H1 (cell line): ENCODE measurements around the gene PDZD2. TPM values are rescaled to one million over a fixed set of nuclear protein-coding genes. Genes with fewer than 3 reads are reported as not detected.

Experiments used
- CTCF ChIA-PET: fragments of 300-600 bp; sonication (Branson Sonifier 250); formaldehyde crosslinking; loops from one replicate; lab custom pipeline; 2021; ENCODE audit not compliant: partially characterized antibody; lab: Charles Lee
- POLR2A ChIA-PET: fragments of 300-600 bp; sonication (Branson Sonifier 250); formaldehyde crosslinking; loops from one replicate; lab custom pipeline; 2021; ENCODE audit warnings: inconsistent platforms; ENCODE audit not compliant: partially characterized antibody; lab: Charles Lee
- DNase-seq, 2 experiments: peaks; one replicate each; pipeline versions ENCODE4 v3.0.0 to v3.0.0-alpha.2; 2010 to 2022; ENCODE audit warnings: low spot score in 2 of 2, low read depth in 1 of 2, mixed read lengths in 1 of 2
- FAIRE-seq: peaks from 2 replicates; lab custom pipeline; 2011; peaks lifted over from hg19 to GRCh38; lab: Jason Lieb, UNC
- H2AFZ ChIP-seq: 2 replicates; pipeline ENCODE4 v1.8.1; 2012; ENCODE audit warnings: low read length, inconsistent platforms
- H2AK5ac ChIP-seq: 2 replicates; pipeline ENCODE4 v1.6.1; 2013; ENCODE audit warnings: low read depth, low read length
- H2BK120ac ChIP-seq: replicated peaks from 2 replicates; pipeline ENCODE3; 2013; ENCODE audit warnings: low read depth, low read length, inconsistent platforms
- H2BK12ac ChIP-seq: 2 replicates; pipeline ENCODE4 v1.6.1; 2013; ENCODE audit warnings: low read depth, low read length
- H2BK15ac ChIP-seq: 2 replicates; pipeline ENCODE4 v1.6.1; 2013; ENCODE audit warnings: low read length
- H2BK20ac ChIP-seq: 2 replicates; pipeline ENCODE4 v1.6.1; 2013; ENCODE audit warnings: low read length
- H2BK5ac ChIP-seq: 2 replicates; pipeline ENCODE4 v1.6.1; 2013; ENCODE audit warnings: low read depth, low read length
- H3K14ac ChIP-seq: 2 replicates; pipeline ENCODE4 v1.6.1; 2013; ENCODE audit warnings: inconsistent platforms; ENCODE audit not compliant: insufficient read length
- H3K18ac ChIP-seq: 2 replicates; pipeline ENCODE4 v1.6.1; 2013; ENCODE audit warnings: low read length; ENCODE audit errors: extremely low read depth
- H3K23ac ChIP-seq: 2 replicates; pipeline ENCODE4 v1.6.1; 2013; ENCODE audit warnings: inconsistent platforms; ENCODE audit not compliant: insufficient read length
- H3K23me2 ChIP-seq: 2 replicates; pipeline ENCODE4 v1.6.1; 2013; ENCODE audit warnings: low read depth, low read length
- H3K27ac ChIP-seq: 2 replicates; pipeline ENCODE4 v1.6.1; 2011; ENCODE audit warnings: low read depth, low read length, inconsistent platforms
- H3K27me3 ChIP-seq, 4 experiments: replicated peaks in 1 of 4; 1 replicate in 1 of 4; 2 replicates in 3 of 4; pipeline versions ENCODE4 v1.6.1 to v1.8.1; 2011 to 2013; ENCODE audit warnings: low read length in 3 of 4, mild to moderate bottlenecking in 3 of 4, inconsistent platforms in 2 of 4, mixed read lengths in 2 of 4, moderate library complexity in 1 of 4; ENCODE audit not compliant: control insufficient read depth in 3 of 4, insufficient read depth in 3 of 4; ENCODE audit errors: extremely low read depth in 1 of 4
- H3K36me3 ChIP-seq, 4 experiments: 2 replicates each; pipeline versions ENCODE4 v1.6.1 to v1.8.1; 2011 to 2013; ENCODE audit warnings: mild to moderate bottlenecking in 4 of 4, low read length in 3 of 4, moderate library complexity in 2 of 4, control low read depth in 1 of 4, inconsistent platforms in 1 of 4; ENCODE audit not compliant: insufficient read depth in 4 of 4, control insufficient read depth in 2 of 4
- H3K4ac ChIP-seq: replicated peaks from 2 replicates; pipeline ENCODE3; 2013; ENCODE audit warnings: low read length, low read depth, mixed read lengths, inconsistent platforms; ENCODE audit not compliant: insufficient read length
- H3K4me1 ChIP-seq, 4 experiments: replicated peaks in 1 of 4; 1 replicate in 1 of 4; 2 replicates in 3 of 4; pipeline versions ENCODE4 v1.6.1 to v1.8.1; 2011 to 2013; ENCODE audit warnings: low read length in 3 of 4, inconsistent platforms in 2 of 4, mixed read lengths in 1 of 4; ENCODE audit not compliant: insufficient read depth in 4 of 4, control insufficient read depth in 3 of 4
- H3K4me2 ChIP-seq, 2 experiments: 2 replicates each; pipeline versions ENCODE4 v1.6.1 to v1.8.1; 2011 to 2013; ENCODE audit warnings: low read depth in 2 of 2, low read length in 2 of 2, control low read depth in 1 of 2, inconsistent platforms in 1 of 2, mild to moderate bottlenecking in 1 of 2; ENCODE audit not compliant: insufficient read depth in 1 of 2
- H3K4me3 ChIP-seq, 4 experiments: fragments of 200-600, 300-600 bp in 1 of 4; sonication (generic), shearing (Covaris generic), sonication (Bioruptor Twin) in 1 of 4; 2 replicates each; pipeline versions ENCODE4 v1.5.1 to v1.8.1; 2011 to 2016; ENCODE audit warnings: low read length in 4 of 4, low read depth in 3 of 4, control low read depth in 2 of 4, inconsistent platforms in 2 of 4, mild to moderate bottlenecking in 2 of 4, mixed read lengths in 1 of 4, moderate library complexity in 1 of 4; ENCODE audit not compliant: insufficient read depth in 2 of 4; ENCODE audit errors: extremely low read depth in 1 of 4
- H3K56ac ChIP-seq: replicated peaks from 2 replicates; pipeline ENCODE3; 2013; ENCODE audit warnings: low read depth, mild to moderate bottlenecking, mixed read lengths, low read length, inconsistent platforms; ENCODE audit not compliant: insufficient read length
- H3K79me1 ChIP-seq: 2 replicates; pipeline ENCODE4 v1.6.1; 2013; ENCODE audit warnings: low read depth, low read length, control low read depth
- H3K79me2 ChIP-seq, 2 experiments: 2 replicates each; pipeline versions ENCODE4 v1.6.1 to v1.8.1; 2012 to 2013; ENCODE audit warnings: low read length in 2 of 2, mild to moderate bottlenecking in 2 of 2, inconsistent platforms in 1 of 2; ENCODE audit not compliant: insufficient read depth in 2 of 2, control insufficient read depth in 1 of 2
- H3K9ac ChIP-seq, 4 experiments: replicated peaks in 1 of 4; 1 replicate in 1 of 4; 2 replicates in 3 of 4; pipeline versions ENCODE4 v1.6.1 to v1.8.1; 2011 to 2013; ENCODE audit warnings: low read depth in 3 of 4, low read length in 3 of 4, control low read depth in 2 of 4, mild to moderate bottlenecking in 2 of 4, moderate library complexity in 2 of 4, inconsistent platforms in 1 of 4; ENCODE audit errors: extremely low read depth in 1 of 4
- H3K9me3 ChIP-seq, 2 experiments: 2 replicates each; pipeline versions ENCODE4 v1.6.1 to v1.8.1; 2012 to 2013; ENCODE audit warnings: mild to moderate bottlenecking in 2 of 2, moderate library complexity in 2 of 2, control low read depth in 1 of 2, inconsistent platforms in 1 of 2, low read depth in 1 of 2, low read length in 1 of 2, mixed read lengths in 1 of 2; ENCODE audit not compliant: insufficient read depth in 2 of 2
- H4K20me1 ChIP-seq, 2 experiments: replicated peaks in 1 of 2; 2 replicates each; pipeline versions ENCODE3 to v1.8.1; 2011 to 2013; ENCODE audit warnings: inconsistent platforms in 2 of 2, low read length in 2 of 2, mild to moderate bottlenecking in 1 of 2; ENCODE audit not compliant: insufficient read depth in 2 of 2, control insufficient read depth in 1 of 2
- H4K5ac ChIP-seq: 2 replicates; pipeline ENCODE4 v1.6.1; 2013; ENCODE audit warnings: low read length, low read depth, mixed read lengths, inconsistent platforms; ENCODE audit not compliant: insufficient read length
- H4K8ac ChIP-seq: 2 replicates; pipeline ENCODE4 v1.8.0; 2013; ENCODE audit warnings: mild to moderate bottlenecking, moderate library complexity, low read length, inconsistent platforms; ENCODE audit not compliant: insufficient read depth; ENCODE audit errors: extremely low read depth
- H4K91ac ChIP-seq: replicated peaks from 2 replicates; pipeline ENCODE3; 2013; ENCODE audit warnings: low read length, mixed read lengths, inconsistent platforms; ENCODE audit not compliant: insufficient read length
- EP300 ChIP-seq, 2 experiments: IDR thresholded peaks; 1 replicate in 1 of 2; 2 replicates in 1 of 2; pipeline ENCODE4 v1.6.1; 2011 to 2012; ENCODE audit warnings: low read depth in 2 of 2, low read length in 2 of 2, mild to moderate bottlenecking in 2 of 2, borderline replicate concordance in 1 of 2, inconsistent platforms in 1 of 2, moderate library complexity in 1 of 2
- PHF8 ChIP-seq: fragments of 200-600 bp; sonication (generic); conservative IDR thresholded peaks from 2 replicates; pipeline ENCODE4 v1.7.1; 2012; ENCODE audit warnings: low read depth, mild to moderate bottlenecking, inconsistent platforms, low read length, moderate library complexity
- WGBS, 2 experiments: shearing (Covaris generic) in 1 of 2; methylation state at CpG; one replicate each; pipeline versions ENCODE4 v1.1.6 to v1.1.7; 2013 to 2015; ENCODE audit warnings: low lambda C conversion rate in 2 of 2, mixed read lengths in 2 of 2, inconsistent platforms in 1 of 2, low coverage in 1 of 2, missing lambda C conversion rate in 1 of 2; ENCODE audit not compliant: insufficient replicate concordance in 2 of 2, insufficient coverage in 1 of 2, insufficient read length in 1 of 2; ENCODE audit errors: extremely low coverage in 1 of 2, missing lambda C conversion rate in 1 of 2; 5-methylcytosine and 5-hydroxymethylcytosine counted together
- polyA plus RNA-seq, 7 experiments: library from polyadenylated mRNA; depleted of rRNA in 3 of 7; stranded (reverse) in 5 of 7; unstranded in 2 of 7; fragments of >200 nt in 5 of 7; fragments of 200-250 nt in 2 of 7; gene quantifications; 1 replicate in 5 of 7; 2 replicates in 1 of 7; 4 replicates in 1 of 7; pipeline versions ENCODE4 v1.2.1 to v1.2.3, GENCODE V29; 2011 to 2013; ENCODE audit warnings: missing spikeins in 2 of 7, mixed read lengths in 2 of 7
- total RNA-seq: library from RNA; stranded (reverse); fragmentation: NEBNext Ultra II Directional; extraction: Animal tissue kit (Norgen Biotek cat#: 25700); gene quantifications from 2 replicates; pipeline ENCODE4 v1.2.1, GENCODE V29; 2021
- TF ChIP-seq, protein P1 (sequence below), 3 experiments: IDR thresholded peaks; 1 replicate in 2 of 3; 2 replicates in 1 of 3; pipeline versions ENCODE4 v1.5.1 to v1.6.1; 2011; ENCODE audit warnings: low read length in 3 of 3, mild to moderate bottlenecking in 3 of 3, inconsistent platforms in 2 of 3, low read depth in 1 of 3, moderate library complexity in 1 of 3; ENCODE audit not compliant: insufficient read depth in 1 of 3; ENCODE audit errors: control extremely low read depth in 1 of 3

PDZD2 gene
- total and polyA plus RNA-seq, 2 of the 8 experiments (the other 6 are each of a cell fraction or from before 2014, with no cell fraction given): 1.2 to 6.8 TPM

DNA sequence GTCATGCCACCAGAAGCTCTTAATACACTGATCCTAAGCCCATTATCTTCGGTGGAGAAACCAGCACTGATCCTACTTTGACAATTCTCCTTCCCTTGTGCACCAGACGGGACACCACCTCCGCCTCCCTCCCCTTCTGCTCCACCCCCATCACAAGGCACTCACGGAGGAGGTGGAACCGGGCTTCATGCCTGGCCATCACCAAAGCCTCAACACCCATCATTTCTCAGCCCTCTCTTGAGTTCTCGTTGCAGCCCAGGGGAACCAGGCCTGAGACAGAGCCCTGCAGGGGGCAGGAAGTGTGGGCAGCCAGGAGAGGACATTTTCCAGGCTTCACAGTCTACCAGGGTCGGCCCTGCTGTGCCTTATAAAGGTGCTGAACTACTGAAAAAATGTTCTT, 374.7 kb downstream of the PDZD2 start:
- H3K14ac ChIP-seq: no peak overlapping the region
- peak overlapping the region; percentile 20; the same call in 1 of the 2 replicates for H2BK5ac ChIP-seq
- H2BK12ac ChIP-seq: no peak overlapping the region
- H3K79me1 ChIP-seq: no peaks in the 10 kb centered on the region
- no peak overlapping the region for H2AK5ac ChIP-seq
- peak overlapping the region in 1 of 2 experiments; percentile 12; a peak in 1 of 4 replicates for H3K4me2 ChIP-seq
- H2AFZ ChIP-seq: peak overlapping the region; percentile 48
- ChIA-PET POLR2A (interaction anchor here (0.8 kb wide), 1 partner anchor 158 kb away, joined by 3 read pairs; no protein-coding TSS in a partner anchor), CTCF (interaction anchor here (1.5 to 2.4 kb wide), 2 partner anchors 13 to 63 kb away, joined by 3 to 10 read pairs; no protein-coding TSS in a partner anchor)
- no peak overlapping the region for H3K23ac ChIP-seq
- H3K56ac ChIP-seq: no peak overlapping the region
- H3K79me2 ChIP-seq: no peaks in the 10 kb centered on the region
- H4K20me1 ChIP-seq: no peaks in the 10 kb centered on the region
- H3K4me1 ChIP-seq: peaks cover 7 to 31% (median 22%) of the 10 kb centered on the region in 4 experiments
- H3K27ac ChIP-seq: no peak overlapping the region
- 56% methylated on average over 7 of the region's 7 CpGs; no CpG with 5 or more reads in 1 of the 2 experiments for WGBS, 2 experiments
- TF ChIP-seq PHF8 (no peak), EP300 (IDR thresholded peaks at IDR 0.05; ENCODE audit: borderline replicate concordance in 1 of 2, low read depth in 2 of 2, low read length in 2 of 2) (no peak)
- TF ChIP-seq, protein P1, sequence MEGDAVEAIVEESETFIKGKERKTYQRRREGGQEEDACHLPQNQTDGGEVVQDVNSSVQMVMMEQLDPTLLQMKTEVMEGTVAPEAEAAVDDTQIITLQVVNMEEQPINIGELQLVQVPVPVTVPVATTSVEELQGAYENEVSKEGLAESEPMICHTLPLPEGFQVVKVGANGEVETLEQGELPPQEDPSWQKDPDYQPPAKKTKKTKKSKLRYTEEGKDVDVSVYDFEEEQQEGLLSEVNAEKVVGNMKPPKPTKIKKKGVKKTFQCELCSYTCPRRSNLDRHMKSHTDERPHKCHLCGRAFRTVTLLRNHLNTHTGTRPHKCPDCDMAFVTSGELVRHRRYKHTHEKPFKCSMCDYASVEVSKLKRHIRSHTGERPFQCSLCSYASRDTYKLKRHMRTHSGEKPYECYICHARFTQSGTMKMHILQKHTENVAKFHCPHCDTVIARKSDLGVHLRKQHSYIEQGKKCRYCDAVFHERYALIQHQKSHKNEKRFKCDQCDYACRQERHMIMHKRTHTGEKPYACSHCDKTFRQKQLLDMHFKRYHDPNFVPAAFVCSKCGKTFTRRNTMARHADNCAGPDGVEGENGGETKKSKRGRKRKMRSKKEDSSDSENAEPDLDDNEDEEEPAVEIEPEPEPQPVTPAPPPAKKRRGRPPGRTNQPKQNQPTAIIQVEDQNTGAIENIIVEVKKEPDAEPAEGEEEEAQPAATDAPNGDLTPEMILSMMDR (IDR thresholded peaks at IDR 0.05; ENCODE audit: control extremely low read depth in 1 of 3, insufficient read depth in 1 of 3, low read depth in 1 of 3, low read length in 3 of 3): no peak
- H2BK15ac ChIP-seq: no peak overlapping the region
- H3K9me3 ChIP-seq: no peaks in the 10 kb centered on the region
- H2BK120ac ChIP-seq: no peak overlapping the region
- no peak overlapping the region for H3K4ac ChIP-seq
- peak overlapping the region; percentile 27 for H3K18ac ChIP-seq
- DNase-seq: no peak
- H4K5ac ChIP-seq: no peak overlapping the region
- H3K9ac ChIP-seq: no peak overlapping the region
- peak overlapping the region; percentile 58; the same call in 1 of the 2 replicates for H4K8ac ChIP-seq
- H3K4me3 ChIP-seq: no peak overlapping the region
- FAIRE-seq: no peak
- H4K91ac ChIP-seq: peak overlapping the region; percentile 8
- no peaks in the 10 kb centered on the region for H3K23me2 ChIP-seq
- H3K27me3 ChIP-seq: no peaks in the 10 kb centered on the region
- no peak overlapping the region for H2BK20ac ChIP-seq
- H3K36me3 ChIP-seq: no peaks in the 10 kb centered on the region
